H9 (cell line): ENCODE data around the gene SLC22A17. TPM values are rescaled to one million over a fixed set of nuclear protein-coding genes. Genes with fewer than 3 reads are reported as not detected.

Source experiments
- DNase-seq: peaks from one replicate; pipeline ENCODE4 v3.0.0-alpha.2; 2017
- H2AFZ ChIP-seq: one replicate; pipeline ENCODE4 v1.6.1; 2013; ENCODE audit warnings: mild to moderate bottlenecking, low read length, control low read depth, moderate library complexity
- H2AK5ac ChIP-seq: 2 replicates; pipeline ENCODE4 v1.6.1; 2013; ENCODE audit warnings: low read length, control low read depth, mixed read lengths; ENCODE audit not compliant: insufficient read length
- H2BK120ac ChIP-seq: one replicate; pipeline ENCODE4 v1.6.1; 2013; ENCODE audit warnings: low read depth, mild to moderate bottlenecking, low read length, control low read depth, inconsistent platforms; ENCODE audit not compliant: poor library complexity, severe bottlenecking
- H2BK12ac ChIP-seq: 2 replicates; pipeline ENCODE4 v1.6.1; 2013; ENCODE audit warnings: low read length, control low read depth, mixed read lengths, low read depth; ENCODE audit not compliant: insufficient read length
- H2BK15ac ChIP-seq: 2 replicates; pipeline ENCODE4 v1.6.1; 2013; ENCODE audit warnings: low read depth, low read length, control low read depth
- H2BK20ac ChIP-seq: one replicate; pipeline ENCODE4 v1.6.1; 2013; ENCODE audit warnings: low read depth, mild to moderate bottlenecking, low read length, control low read depth, inconsistent platforms; ENCODE audit not compliant: poor library complexity, severe bottlenecking
- H2BK5ac ChIP-seq: 2 replicates; pipeline ENCODE4 v1.6.1; 2013; ENCODE audit warnings: low read length, control low read depth, mixed read lengths; ENCODE audit not compliant: insufficient read length
- H3K14ac ChIP-seq: 2 replicates; pipeline ENCODE4 v1.6.1; 2013; ENCODE audit warnings: low read length, control low read depth; ENCODE audit not compliant: insufficient read depth
- H3K18ac ChIP-seq: 2 replicates; pipeline ENCODE4 v1.6.1; 2013; ENCODE audit warnings: low read depth, mild to moderate bottlenecking, mixed read lengths, low read length, control low read depth; ENCODE audit not compliant: insufficient read length
- H3K23ac ChIP-seq: 2 replicates; pipeline ENCODE4 v1.6.1; 2013; ENCODE audit warnings: low read length, control low read depth, mixed read lengths, low read depth; ENCODE audit not compliant: insufficient read length
- H3K23me2 ChIP-seq: 2 replicates; pipeline ENCODE4 v1.6.1; 2013; ENCODE audit warnings: low read depth, mild to moderate bottlenecking, mixed read lengths, low read length, control low read depth; ENCODE audit not compliant: insufficient read length, poor library complexity, severe bottlenecking
- H3K27ac ChIP-seq: 2 replicates; pipeline ENCODE4 v1.5.1; 2013; ENCODE audit warnings: low read length, control low read depth, mixed read lengths, low read depth; ENCODE audit not compliant: insufficient read length
- H3K27me3 ChIP-seq: 2 replicates; pipeline ENCODE4 v1.6.1; 2013; ENCODE audit warnings: low read length, control low read depth, inconsistent platforms; ENCODE audit not compliant: insufficient read depth
- H3K4ac ChIP-seq: 2 replicates; pipeline ENCODE4 v1.6.1; 2013; ENCODE audit warnings: low read depth, mild to moderate bottlenecking, control low read depth, inconsistent platforms, low read length, moderate library complexity
- H3K4me1 ChIP-seq: 2 replicates; pipeline ENCODE4 v1.6.1; 2013; ENCODE audit warnings: low read length, control low read depth, inconsistent platforms; ENCODE audit not compliant: insufficient read depth
- H3K4me2 ChIP-seq: 2 replicates; pipeline ENCODE4 v1.6.1; 2013; ENCODE audit warnings: low read length, control low read depth, mixed read lengths; ENCODE audit not compliant: insufficient read length, insufficient read depth
- H3K56ac ChIP-seq: 2 replicates; pipeline ENCODE4 v1.6.1; 2013; ENCODE audit warnings: low read depth, mild to moderate bottlenecking, mixed read lengths, low read length, control low read depth; ENCODE audit not compliant: insufficient read length
- H3K79me1 ChIP-seq: 2 replicates; pipeline ENCODE4 v1.6.1; 2013; ENCODE audit warnings: low read depth, mild to moderate bottlenecking, moderate library complexity, low read length, control low read depth, inconsistent platforms; ENCODE audit not compliant: insufficient read depth, poor library complexity, severe bottlenecking
- H3K79me2 ChIP-seq: 2 replicates; pipeline ENCODE4 v1.6.1; 2013; ENCODE audit warnings: low read length, control low read depth, inconsistent platforms; ENCODE audit not compliant: insufficient read depth
- H3K9ac ChIP-seq: 2 replicates; pipeline ENCODE4 v1.6.1; 2013; ENCODE audit warnings: low read length, control low read depth, mixed read lengths; ENCODE audit not compliant: insufficient read length; ENCODE audit errors: extremely low read depth
- H3K9me3 ChIP-seq: one replicate; pipeline ENCODE4 v1.6.1; 2013; ENCODE audit warnings: low read depth, low read length, inconsistent platforms; ENCODE audit not compliant: control insufficient read depth
- H3T11ph ChIP-seq: one replicate; pipeline ENCODE4 v1.6.1; 2013; ENCODE audit warnings: mild to moderate bottlenecking, low read length, control low read depth, inconsistent platforms
- H4K20me1 ChIP-seq: one replicate; pipeline ENCODE4 v1.6.1; 2013; ENCODE audit not compliant: control insufficient read depth, insufficient read length, insufficient read depth
- H4K5ac ChIP-seq: 2 replicates; pipeline ENCODE4 v1.6.1; 2013; ENCODE audit warnings: low read depth, mild to moderate bottlenecking, mixed read lengths, low read length, control low read depth; ENCODE audit not compliant: insufficient read length
- H4K8ac ChIP-seq: replicated peaks from 2 replicates; pipeline ENCODE4 v1.6.1; 2013; ENCODE audit warnings: low read length, control low read depth, mixed read lengths, low read depth; ENCODE audit not compliant: insufficient read length
- H4K91ac ChIP-seq: 2 replicates; pipeline ENCODE4 v1.6.1; 2013; ENCODE audit warnings: low read depth, mild to moderate bottlenecking, moderate library complexity, mixed read lengths, low read length, control low read depth; ENCODE audit not compliant: insufficient read length
- H3K27ac Mint-ChIP-seq, 3 experiments: 2 replicates in 2 of 3; 3 replicates in 1 of 3; pipeline ENCODE4 v1.8.0; 2020 to 2021; ENCODE audit warnings: mixed read lengths in 3 of 3, mild to moderate bottlenecking in 1 of 3, moderate library complexity in 1 of 3
- H3K27me3 Mint-ChIP-seq: 2 replicates; pipeline ENCODE4 v1.8.0; 2021; ENCODE audit warnings: low read depth, mild to moderate bottlenecking, moderate library complexity, mixed read lengths
- H3K36me3 Mint-ChIP-seq, 3 experiments: 2 replicates in 2 of 3; 3 replicates in 1 of 3; pipeline ENCODE4 v1.8.0; 2020 to 2021; ENCODE audit warnings: low read depth in 3 of 3, mixed read lengths in 3 of 3; ENCODE audit not compliant: insufficient read depth in 1 of 3
- H3K4me1 Mint-ChIP-seq, 2 experiments: 2 replicates each; pipeline ENCODE4 v1.8.0; 2020; ENCODE audit warnings: mixed read lengths in 2 of 2
- H3K4me3 Mint-ChIP-seq, 2 experiments: 2 replicates in 1 of 2; 3 replicates in 1 of 2; pipeline ENCODE4 v1.8.0; 2020 to 2021; ENCODE audit warnings: mild to moderate bottlenecking in 2 of 2, mixed read lengths in 2 of 2, moderate library complexity in 1 of 2
- H3K9me3 Mint-ChIP-seq, 2 experiments: 2 replicates in 1 of 2; 3 replicates in 1 of 2; pipeline ENCODE4 v1.8.0; 2020; ENCODE audit warnings: mild to moderate bottlenecking in 2 of 2, mixed read lengths in 2 of 2, moderate library complexity in 1 of 2
- WGBS: extraction: QIAGEN DNeasy Blood & Tissue Kit; methylation state at CpG from one replicate; pipeline ENCODE4 v1.1.7; 2013; ENCODE audit warnings: missing lambda C conversion rate, low lambda C conversion rate, mixed read lengths; ENCODE audit not compliant: insufficient read length; ENCODE audit errors: extremely low coverage; 5-methylcytosine and 5-hydroxymethylcytosine counted together
- total RNA-seq: library from RNA; stranded (reverse); gene quantifications from 2 replicates; pipeline ENCODE4 v1.2.1, GENCODE V29; 2021
- TF ChIP-seq, protein P1 (sequence below): fragments of 200-600 bp; sonication (generic); conservative IDR thresholded peaks from 3 replicates; pipeline ENCODE4 v1.8.0; 2021; ENCODE audit warnings: antibody characterized with exemption, mild to moderate bottlenecking

SLC22A17 gene
- total RNA-seq, 1 experiment from 2014 or later, result 33.0 TPM

DNA sequence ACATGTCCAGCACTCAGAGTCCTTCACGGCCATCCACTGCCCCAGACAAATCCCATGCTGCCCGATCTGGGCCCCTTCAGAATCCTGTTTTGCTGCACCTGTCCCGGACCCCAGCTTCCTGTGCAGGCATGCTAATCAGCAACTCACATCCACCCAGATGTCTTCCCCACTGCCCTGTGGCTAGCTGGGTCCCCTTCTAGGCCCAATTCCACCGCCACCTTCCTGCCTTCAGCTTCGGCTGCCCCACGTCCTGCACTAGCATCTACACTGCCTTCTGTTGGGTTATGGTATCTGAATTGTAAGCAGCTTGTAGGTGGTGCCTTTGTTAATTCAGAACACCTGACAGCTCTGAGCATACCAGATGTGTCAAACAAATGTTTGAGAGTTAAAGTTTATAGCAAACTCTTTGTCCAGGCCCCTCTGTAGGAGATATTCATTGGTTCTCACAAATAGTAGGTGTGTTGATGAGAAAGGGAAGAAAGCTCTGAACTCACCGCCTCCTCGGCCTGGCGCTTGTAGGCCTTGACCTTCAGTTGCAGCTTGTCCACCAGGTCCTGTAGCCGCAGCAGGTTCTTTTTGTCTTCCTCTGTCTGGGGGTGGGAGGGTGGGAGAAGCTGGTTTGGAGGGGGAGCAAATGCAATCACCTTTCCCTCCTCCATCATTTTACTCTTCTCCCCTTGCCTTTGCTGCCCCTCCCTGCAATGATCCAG is 30.2 kb upstream of the SLC22A17 start:
- no peak overlapping the region for H3K14ac ChIP-seq
- no peak overlapping the region for H3K56ac ChIP-seq
- H2BK12ac ChIP-seq, result no peak overlapping the region
- no peak overlapping the region for H3K27ac ChIP-seq
- H3K18ac ChIP-seq, result no peak overlapping the region
- no peak overlapping the region for H3K4me2 ChIP-seq
- no peaks in the 10 kb centered on the region for H3K23me2 ChIP-seq
- peaks cover 58% of the 10 kb centered on the region for H3K27me3 Mint-ChIP-seq
- TF ChIP-seq, protein P1, sequence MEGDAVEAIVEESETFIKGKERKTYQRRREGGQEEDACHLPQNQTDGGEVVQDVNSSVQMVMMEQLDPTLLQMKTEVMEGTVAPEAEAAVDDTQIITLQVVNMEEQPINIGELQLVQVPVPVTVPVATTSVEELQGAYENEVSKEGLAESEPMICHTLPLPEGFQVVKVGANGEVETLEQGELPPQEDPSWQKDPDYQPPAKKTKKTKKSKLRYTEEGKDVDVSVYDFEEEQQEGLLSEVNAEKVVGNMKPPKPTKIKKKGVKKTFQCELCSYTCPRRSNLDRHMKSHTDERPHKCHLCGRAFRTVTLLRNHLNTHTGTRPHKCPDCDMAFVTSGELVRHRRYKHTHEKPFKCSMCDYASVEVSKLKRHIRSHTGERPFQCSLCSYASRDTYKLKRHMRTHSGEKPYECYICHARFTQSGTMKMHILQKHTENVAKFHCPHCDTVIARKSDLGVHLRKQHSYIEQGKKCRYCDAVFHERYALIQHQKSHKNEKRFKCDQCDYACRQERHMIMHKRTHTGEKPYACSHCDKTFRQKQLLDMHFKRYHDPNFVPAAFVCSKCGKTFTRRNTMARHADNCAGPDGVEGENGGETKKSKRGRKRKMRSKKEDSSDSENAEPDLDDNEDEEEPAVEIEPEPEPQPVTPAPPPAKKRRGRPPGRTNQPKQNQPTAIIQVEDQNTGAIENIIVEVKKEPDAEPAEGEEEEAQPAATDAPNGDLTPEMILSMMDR, result no peak
- H3K9ac ChIP-seq, result no peak overlapping the region
- H2AK5ac ChIP-seq, result no peak overlapping the region
- no peak overlapping the region for H2AFZ ChIP-seq
- H3K9me3 Mint-ChIP-seq, result no peaks in the 10 kb centered on the region
- no peak overlapping the region for H2BK20ac ChIP-seq
- no peak for DNase-seq
- no peaks in the 10 kb centered on the region for H4K20me1 ChIP-seq
- H2BK5ac ChIP-seq, result no peak overlapping the region
- no peak overlapping the region for H3T11ph ChIP-seq
- no peak overlapping the region for H3K4me3 Mint-ChIP-seq
- WGBS, result no CpG with 5 or more reads among the region's 10 CpGs
- no peak overlapping the region for H3K27ac Mint-ChIP-seq
- no peaks in the 10 kb centered on the region; a peak in 1 of 7 replicates for H3K36me3 Mint-ChIP-seq
- no peak overlapping the region for H4K91ac ChIP-seq
- peaks cover 2 to 5% of the 10 kb centered on the region in 2 experiments for H3K4me1 Mint-ChIP-seq
- no peaks in the 10 kb centered on the region for H3K9me3 ChIP-seq
- no peak overlapping the region for H2BK15ac ChIP-seq
- H4K5ac ChIP-seq, result no peak overlapping the region
- H3K27me3 ChIP-seq, result no peaks in the 10 kb centered on the region
- H3K23ac ChIP-seq, result no peak overlapping the region
- H3K79me1 ChIP-seq, result no peaks in the 10 kb centered on the region
- H4K8ac ChIP-seq, result no peak overlapping the region
- no peaks in the 10 kb centered on the region for H3K4me1 ChIP-seq
- H3K4ac ChIP-seq, result no peak overlapping the region
- no peaks in the 10 kb centered on the region for H3K79me2 ChIP-seq
- no peak overlapping the region for H2BK120ac ChIP-seq
